ENCODE measurements around the gene CASP2.

Gene CASP2

GRCh38 chr7:143351060-143351459, 62.9 kb downstream of the CASP2 start:
- H3K4me3 ChIP-seq (ENCODE audit: low read length): no peak overlapping the region
- no peak for DNase-seq (ENCODE audit: low read depth)

GRCh38 chr7:143351574-143351973, 63.4 kb downstream of the CASP2 start:
- H3K4me3 ChIP-seq (ENCODE audit: low read length): no peak overlapping the region
- DNase-seq (ENCODE audit: low read depth): no peak
- no peak for TF ChIP-seq CTCF (IDR thresholded peaks at IDR 0.05; ENCODE audit: insufficient read depth, low read depth, low read length, missing control alignments)

More at GRCh38 chr7:143351060-143351459, 62.9 kb downstream of the CASP2 start:
- no peak for TF ChIP-seq CTCF (IDR thresholded peaks at IDR 0.05; ENCODE audit: insufficient read depth, low read depth, low read length, missing control alignments)

GRCh38 chr7:143352531-143353002, 64.4 kb downstream of the CASP2 start:
- DNase-seq (ENCODE audit: low read depth): no peak
- TF ChIP-seq CTCF (IDR thresholded peaks at IDR 0.05; ENCODE audit: insufficient read depth, low read depth, low read length, missing control alignments): no peak

GRCh38 chr7:143354376-143354775, 66.2 kb downstream of the CASP2 start:
- no peak for DNase-seq (ENCODE audit: low read depth)
- H3K4me3 ChIP-seq (ENCODE audit: low read length): no peak overlapping the region
- TF ChIP-seq CTCF (IDR thresholded peaks at IDR 0.05; ENCODE audit: insufficient read depth, low read depth, low read length, missing control alignments): no peak

More at GRCh38 chr7:143352531-143353002, 64.4 kb downstream of the CASP2 start:
- no peak overlapping the region for H3K4me3 ChIP-seq (ENCODE audit: low read length)

GRCh38 chr7:143354965-143355364, 66.8 kb downstream of the CASP2 start:
- TF ChIP-seq CTCF (IDR thresholded peaks at IDR 0.05; ENCODE audit: insufficient read depth, low read depth, low read length, missing control alignments): no peak
- no peak overlapping the region for H3K4me3 ChIP-seq (ENCODE audit: low read length)
- DNase-seq (ENCODE audit: low read depth): no peak

- no peak for DNase-seq (ENCODE audit: low read depth)
- TF ChIP-seq CTCF (IDR thresholded peaks at IDR 0.05; ENCODE audit: insufficient read depth, low read depth, low read length, missing control alignments): no peak
- H3K4me3 ChIP-seq (ENCODE audit: low read length): no peak overlapping the region
Measured at GRCh38 chr7:143355450-143356385, 67.6 kb downstream of the CASP2 start.
